Measurements from ENCODE around the gene HUNK. TPM values are rescaled to one million over a fixed set of nuclear protein-coding genes. Genes with fewer than 3 reads are reported as not detected.

HUNK gene
- total RNA-seq, result 0.44 TPM
- long read RNA-seq, full-length matches to known transcripts, result 1 of 1 reads
- long read RNA-seq, partial matches to known transcripts, result 0 of 1 reads
- long read RNA-seq, other reads (novel, unspliced or antisense), result 0 of 1 reads

DNA sequence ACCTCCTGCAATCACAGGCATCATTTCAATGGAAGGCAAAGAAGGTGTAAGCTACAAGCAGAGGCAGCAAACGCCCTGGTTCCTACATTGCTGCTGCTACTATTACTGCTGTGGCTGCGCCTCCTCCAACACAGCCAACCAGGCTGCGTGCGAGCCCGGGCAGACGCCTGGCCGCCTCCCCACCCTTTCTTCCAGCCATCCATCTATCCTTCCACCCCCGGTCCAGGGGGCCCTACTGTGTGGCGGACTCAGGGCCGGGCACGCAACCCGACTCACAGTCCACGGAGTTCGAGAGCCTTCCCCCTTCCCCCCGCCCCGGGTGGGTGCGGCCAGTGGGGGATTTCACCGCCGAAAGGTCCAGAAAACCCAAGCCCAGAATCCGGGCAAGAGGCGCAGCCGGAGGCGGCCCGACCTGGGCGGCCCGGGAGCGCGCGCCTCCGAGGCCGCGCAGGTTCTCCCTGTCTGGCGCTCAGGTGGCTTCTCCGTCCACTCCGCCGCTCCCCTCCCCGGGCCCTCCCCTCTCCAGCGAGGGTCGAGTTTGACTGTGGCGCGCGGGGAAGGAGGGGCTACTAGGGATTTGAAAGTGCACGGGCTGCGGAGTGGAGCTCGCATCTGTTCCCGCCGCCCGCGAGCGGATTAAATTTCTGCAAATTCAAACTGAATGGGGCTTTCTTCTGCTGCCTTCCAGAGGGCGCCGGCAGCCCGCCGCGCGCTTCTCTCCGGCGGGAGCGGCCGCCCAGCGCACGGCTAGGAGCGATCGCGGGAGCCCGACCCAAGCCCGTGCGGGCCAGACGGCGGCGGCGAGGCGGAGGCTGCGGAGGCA, at the start of gene HUNK:
HUNK (plus strand) TSS at position 569 of the 823 bp plus-strand sequence. CDS start 655 bp downstream, outside the sequence.
- Histone ChIP-seq H3K27me3 (ENCODE audit: low read depth) (peaks cover 84% of the 10 kb centered on the region), H3K4me1 (peaks cover 23% of the 10 kb centered on the region), H3K4me3 (peak within 1 kb of the TSS; percentile 72), H3K9me3 (replicated peaks) (no peaks in the 10 kb centered on the region), H3K27ac (replicated peaks) (no peak within 1 kb of the TSS), H3K36me3 (no peaks in the 10 kb centered on the region)
- TF ChIP-seq, protein P1, sequence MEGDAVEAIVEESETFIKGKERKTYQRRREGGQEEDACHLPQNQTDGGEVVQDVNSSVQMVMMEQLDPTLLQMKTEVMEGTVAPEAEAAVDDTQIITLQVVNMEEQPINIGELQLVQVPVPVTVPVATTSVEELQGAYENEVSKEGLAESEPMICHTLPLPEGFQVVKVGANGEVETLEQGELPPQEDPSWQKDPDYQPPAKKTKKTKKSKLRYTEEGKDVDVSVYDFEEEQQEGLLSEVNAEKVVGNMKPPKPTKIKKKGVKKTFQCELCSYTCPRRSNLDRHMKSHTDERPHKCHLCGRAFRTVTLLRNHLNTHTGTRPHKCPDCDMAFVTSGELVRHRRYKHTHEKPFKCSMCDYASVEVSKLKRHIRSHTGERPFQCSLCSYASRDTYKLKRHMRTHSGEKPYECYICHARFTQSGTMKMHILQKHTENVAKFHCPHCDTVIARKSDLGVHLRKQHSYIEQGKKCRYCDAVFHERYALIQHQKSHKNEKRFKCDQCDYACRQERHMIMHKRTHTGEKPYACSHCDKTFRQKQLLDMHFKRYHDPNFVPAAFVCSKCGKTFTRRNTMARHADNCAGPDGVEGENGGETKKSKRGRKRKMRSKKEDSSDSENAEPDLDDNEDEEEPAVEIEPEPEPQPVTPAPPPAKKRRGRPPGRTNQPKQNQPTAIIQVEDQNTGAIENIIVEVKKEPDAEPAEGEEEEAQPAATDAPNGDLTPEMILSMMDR (IDR thresholded peaks at IDR 0.05; ENCODE audit: borderline replicate concordance), result no peak
- DNase-seq, result no peak
- intact Hi-C loops (cut with micrococcal nuclease), result no loop called here

DNA sequence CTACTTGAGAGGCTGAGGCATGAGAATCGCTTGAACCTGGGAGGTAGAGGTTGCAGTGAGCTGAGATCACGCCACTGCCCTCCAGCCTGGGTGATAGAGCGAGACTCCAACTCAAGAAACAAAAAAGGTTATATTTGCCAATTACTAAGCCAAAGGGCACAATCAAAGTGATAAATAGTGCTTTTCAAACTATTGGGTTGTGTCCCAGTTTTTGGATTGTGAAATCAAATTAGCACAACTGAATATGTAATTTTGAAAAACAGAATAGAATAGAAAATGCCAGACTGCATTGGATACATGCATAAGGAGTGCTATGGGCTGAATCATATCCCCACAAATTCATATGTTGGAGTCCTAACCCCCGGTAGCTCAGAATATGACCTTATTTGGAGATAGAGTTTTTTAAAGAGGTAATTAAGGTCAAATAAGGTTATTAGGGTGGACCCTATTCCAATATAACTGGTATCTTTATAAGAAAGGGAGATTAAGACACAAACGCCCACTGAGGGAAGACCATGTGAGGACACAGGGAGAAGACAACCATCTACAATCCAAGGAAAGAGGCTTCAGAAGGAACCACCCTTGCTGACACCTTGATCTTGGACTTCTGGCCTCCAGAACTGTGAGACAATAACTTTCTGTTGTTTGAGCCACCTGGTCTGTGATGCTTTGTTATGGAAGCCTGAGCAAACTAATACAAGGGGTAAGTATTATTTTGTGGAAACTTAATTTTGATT, 42.9 kb upstream of the HUNK start:
- no peaks in the 10 kb centered on the region for H3K9me3 ChIP-seq (replicated peaks)
- TF ChIP-seq, protein P1 (IDR thresholded peaks at IDR 0.05; ENCODE audit: borderline replicate concordance), result no peak
- intact Hi-C loops (cut with micrococcal nuclease), result no loop called here
- H3K27ac ChIP-seq (replicated peaks), result no peak overlapping the region
- H3K4me3 ChIP-seq, result no peak overlapping the region
- H3K4me1 ChIP-seq, result no peaks in the 10 kb centered on the region
- no peaks in the 10 kb centered on the region for H3K36me3 ChIP-seq
- no peak for DNase-seq
- H3K27me3 ChIP-seq (ENCODE audit: low read depth), result no peaks in the 10 kb centered on the region

DNA sequence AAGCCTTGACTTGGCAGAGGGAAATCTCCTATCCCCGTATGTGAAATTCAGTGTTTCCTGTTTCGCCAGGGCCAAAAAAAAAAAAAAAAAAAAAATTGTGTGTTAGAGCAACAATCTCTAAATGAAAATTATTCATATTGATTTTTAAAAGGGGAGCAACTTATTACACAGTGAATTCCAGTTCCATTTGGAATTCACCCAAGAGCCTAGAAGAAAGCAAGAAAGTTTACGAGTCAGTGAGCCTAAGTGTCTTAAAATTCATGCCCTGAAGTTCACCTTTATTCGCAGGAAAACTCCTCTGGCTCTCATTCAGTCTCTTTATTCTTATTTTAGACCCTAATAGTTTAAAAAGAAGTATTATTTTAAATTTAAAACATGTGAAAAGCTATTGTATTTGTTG, 42.1 kb upstream of the HUNK start:
- no peak for DNase-seq
- Histone ChIP-seq H3K27ac (replicated peaks) (no peak overlapping the region), H3K4me3 (no peak overlapping the region), H3K4me1 (no peaks in the 10 kb centered on the region), H3K36me3 (no peaks in the 10 kb centered on the region), H3K27me3 (ENCODE audit: low read depth) (no peaks in the 10 kb centered on the region), H3K9me3 (replicated peaks) (no peaks in the 10 kb centered on the region)
- TF ChIP-seq, protein P1 (IDR thresholded peaks at IDR 0.05; ENCODE audit: borderline replicate concordance), result no peak
- intact Hi-C loops (cut with micrococcal nuclease), result no loop called here

DNA sequence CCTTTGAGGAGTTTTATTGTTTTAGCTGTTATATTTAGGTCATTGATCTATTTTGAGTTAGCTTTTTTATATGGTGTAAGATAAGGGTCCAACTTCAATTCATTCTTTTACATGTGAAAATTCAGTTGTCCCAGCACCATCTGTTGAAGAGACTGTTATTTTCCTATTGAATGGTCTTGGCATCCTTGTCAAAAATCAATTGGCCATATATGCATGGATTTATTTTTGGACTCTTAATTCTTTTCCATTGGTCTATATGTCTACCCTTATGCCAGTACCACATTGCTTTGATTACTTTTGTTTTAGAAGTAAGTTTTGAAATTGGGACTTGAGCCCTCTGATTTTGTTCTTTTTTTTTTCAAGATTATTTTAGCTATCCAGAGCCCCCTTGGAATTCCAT, 35.8 kb upstream of the HUNK start:
- H3K4me3 ChIP-seq, result no peak overlapping the region
- intact Hi-C loops (cut with micrococcal nuclease), result no loop called here
- H3K27me3 ChIP-seq (ENCODE audit: low read depth), result peaks cover 9% of the 10 kb centered on the region
- H3K9me3 ChIP-seq (replicated peaks), result no peaks in the 10 kb centered on the region
- no peaks in the 10 kb centered on the region for H3K4me1 ChIP-seq
- TF ChIP-seq, protein P1 (IDR thresholded peaks at IDR 0.05; ENCODE audit: borderline replicate concordance), result no peak
- no peaks in the 10 kb centered on the region for H3K36me3 ChIP-seq
- no peak for DNase-seq
- H3K27ac ChIP-seq (replicated peaks), result no peak overlapping the region

DNA sequence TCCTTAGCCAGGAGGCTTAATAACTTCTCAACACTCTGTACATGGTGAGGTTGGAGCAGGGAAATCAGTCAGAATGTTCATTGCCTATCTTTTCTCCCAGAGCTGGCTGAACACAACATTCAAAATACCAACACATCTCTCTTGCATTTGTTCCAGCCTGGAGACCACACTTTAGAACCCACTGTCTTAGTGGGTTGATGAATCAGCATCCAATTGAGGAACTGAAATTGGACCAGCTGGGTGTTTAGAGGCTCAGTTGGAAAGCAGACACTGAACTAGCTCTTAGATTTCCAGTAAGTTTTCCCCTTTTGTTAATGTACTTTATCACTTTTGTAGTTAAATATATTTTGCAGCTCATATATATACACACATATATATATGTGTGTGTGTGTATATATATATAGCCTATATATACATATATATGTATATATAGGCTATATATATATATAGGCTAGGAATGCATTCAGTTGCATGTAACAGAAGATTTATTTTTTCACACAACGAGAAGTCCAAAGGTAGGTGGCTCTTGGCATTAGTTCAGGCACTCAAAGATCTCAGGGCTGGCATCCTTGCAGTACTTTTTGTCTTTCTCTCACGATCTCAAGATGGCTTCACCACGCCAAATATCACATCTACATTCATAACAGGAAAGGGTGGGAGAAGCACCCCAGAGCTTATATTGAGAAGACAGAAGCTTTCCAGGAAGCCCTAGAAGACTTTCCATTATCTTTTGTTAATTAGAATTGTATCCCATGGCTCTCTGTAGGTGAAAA, 35.0 kb upstream of the HUNK start:
- TF ChIP-seq, protein P1 (IDR thresholded peaks at IDR 0.05; ENCODE audit: borderline replicate concordance), result no peak
- intact Hi-C loops (cut with micrococcal nuclease), result no loop called here
- no peak overlapping the region for H3K27ac ChIP-seq (replicated peaks)

More for the DNA sequence above, 35.0 kb upstream of the HUNK start:
- Histone ChIP-seq H3K4me3 (no peak overlapping the region), H3K9me3 (replicated peaks) (no peaks in the 10 kb centered on the region), H3K4me1 (no peaks in the 10 kb centered on the region), H3K27me3 (ENCODE audit: low read depth) (peaks cover 9% of the 10 kb centered on the region), H3K36me3 (no peaks in the 10 kb centered on the region)
- no peak for DNase-seq
